Peyer's patch (tissue), 4 donors: Measurements from ENCODE around the gene ACAP2. TPM values are rescaled to one million over a fixed set of nuclear protein-coding genes. Genes with fewer than 3 reads are reported as not detected.

Experiments
- DNase-seq, 3 donors: peaks; one replicate each; pipeline ENCODE4 v3.0.0-alpha.2; 2017 to 2019
- H3K27ac ChIP-seq, 4 donors: fragments of 200-600 bp; sonication (generic); one replicate each; pipeline ENCODE4 v1.5.1; 2016 to 2019
- H3K27me3 ChIP-seq, 2 donors: fragments of 200-600 bp; sonication (generic); one replicate each; pipeline ENCODE4 v1.5.1; 2019
- H3K36me3 ChIP-seq, 3 donors: fragments of 200-600 bp; sonication (generic); one replicate each; pipeline ENCODE4 v1.5.1; 2016 to 2019
- H3K4me1 ChIP-seq, 4 donors: fragments of 200-600 bp; sonication (generic); one replicate each; pipeline ENCODE4 v1.5.1; 2016 to 2019
- H3K4me3 ChIP-seq, 4 donors: fragments of 200-600 bp; sonication (generic); 1 replicate in 3 of 4; 2 replicates in 1 of 4; pipeline ENCODE4 v1.5.1; 2016 to 2019; ENCODE audit warnings: mild to moderate bottlenecking in 1 of 4
- H3K9me3 ChIP-seq, 4 donors: fragments of 200-600 bp; sonication (generic); one replicate each; pipeline ENCODE4 v1.5.1; 2016 to 2019; ENCODE audit warnings: mild to moderate bottlenecking in 1 of 4
- POLR2A ChIP-seq, 2 donors: fragments of 450-650 bp; IDR thresholded peaks; one replicate each; pipeline ENCODE4 v1.5.1; 2017; ENCODE audit warnings: antibody characterized with exemption in 2 of 2, mild to moderate bottlenecking in 2 of 2, moderate library complexity in 2 of 2
- total RNA-seq, 4 donors: library from RNA; depleted of rRNA; stranded (reverse); fragments of >200 nt; gene quantifications; one replicate each; pipeline ENCODE4 v1.1.0, GENCODE V29; 2016
- TF ChIP-seq, protein P1 (sequence below), 6 experiments: fragments of 450-650 bp in 4 of 6; fragments of 200-600 bp in 2 of 6; sonication (generic) in 1 of 6; IDR thresholded peaks; one replicate each; pipeline ENCODE4 v1.5.1; 2017 to 2019; ENCODE audit warnings: antibody characterized with exemption in 6 of 6, mild to moderate bottlenecking in 3 of 6, moderate library complexity in 1 of 6

ACAP2 gene
- total RNA-seq, 4 donors from 2014 or later: 63.7 to 96.6 (median 65.9) TPM

DNA sequence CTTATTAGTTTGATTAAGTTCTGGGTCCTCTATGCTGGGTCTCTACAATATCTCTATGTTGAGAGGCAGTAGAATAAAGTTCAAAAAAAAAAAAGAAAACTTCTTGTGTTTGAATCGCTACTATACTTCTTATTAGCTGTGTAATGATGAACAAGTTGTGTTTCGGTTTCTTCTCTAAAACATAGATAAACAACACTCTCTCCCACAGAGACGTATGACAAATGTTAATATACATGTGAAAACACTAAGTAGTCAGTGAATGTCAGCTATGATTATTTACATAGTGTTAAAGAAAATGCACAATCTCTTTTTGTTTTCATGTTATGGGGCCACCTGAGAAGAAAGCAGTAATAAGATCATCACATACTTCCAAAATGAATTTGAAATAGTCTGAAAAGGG lies 45.3 kb downstream of the ACAP2 start:
- no peaks in the 10 kb centered on the region for H3K9me3 ChIP-seq
- DNase-seq: no peak
- H3K27me3 ChIP-seq: no peaks in the 10 kb centered on the region
- H3K36me3 ChIP-seq: no peaks in the 10 kb centered on the region
- H3K27ac ChIP-seq: no peak overlapping the region
- no peaks in the 10 kb centered on the region for H3K4me1 ChIP-seq
- no peak overlapping the region for H3K4me3 ChIP-seq
- TF ChIP-seq, protein P1, sequence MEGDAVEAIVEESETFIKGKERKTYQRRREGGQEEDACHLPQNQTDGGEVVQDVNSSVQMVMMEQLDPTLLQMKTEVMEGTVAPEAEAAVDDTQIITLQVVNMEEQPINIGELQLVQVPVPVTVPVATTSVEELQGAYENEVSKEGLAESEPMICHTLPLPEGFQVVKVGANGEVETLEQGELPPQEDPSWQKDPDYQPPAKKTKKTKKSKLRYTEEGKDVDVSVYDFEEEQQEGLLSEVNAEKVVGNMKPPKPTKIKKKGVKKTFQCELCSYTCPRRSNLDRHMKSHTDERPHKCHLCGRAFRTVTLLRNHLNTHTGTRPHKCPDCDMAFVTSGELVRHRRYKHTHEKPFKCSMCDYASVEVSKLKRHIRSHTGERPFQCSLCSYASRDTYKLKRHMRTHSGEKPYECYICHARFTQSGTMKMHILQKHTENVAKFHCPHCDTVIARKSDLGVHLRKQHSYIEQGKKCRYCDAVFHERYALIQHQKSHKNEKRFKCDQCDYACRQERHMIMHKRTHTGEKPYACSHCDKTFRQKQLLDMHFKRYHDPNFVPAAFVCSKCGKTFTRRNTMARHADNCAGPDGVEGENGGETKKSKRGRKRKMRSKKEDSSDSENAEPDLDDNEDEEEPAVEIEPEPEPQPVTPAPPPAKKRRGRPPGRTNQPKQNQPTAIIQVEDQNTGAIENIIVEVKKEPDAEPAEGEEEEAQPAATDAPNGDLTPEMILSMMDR (IDR thresholded peaks at IDR 0.05): no peak
- TF ChIP-seq POLR2A (IDR thresholded peaks at IDR 0.05): no peak

DNA sequence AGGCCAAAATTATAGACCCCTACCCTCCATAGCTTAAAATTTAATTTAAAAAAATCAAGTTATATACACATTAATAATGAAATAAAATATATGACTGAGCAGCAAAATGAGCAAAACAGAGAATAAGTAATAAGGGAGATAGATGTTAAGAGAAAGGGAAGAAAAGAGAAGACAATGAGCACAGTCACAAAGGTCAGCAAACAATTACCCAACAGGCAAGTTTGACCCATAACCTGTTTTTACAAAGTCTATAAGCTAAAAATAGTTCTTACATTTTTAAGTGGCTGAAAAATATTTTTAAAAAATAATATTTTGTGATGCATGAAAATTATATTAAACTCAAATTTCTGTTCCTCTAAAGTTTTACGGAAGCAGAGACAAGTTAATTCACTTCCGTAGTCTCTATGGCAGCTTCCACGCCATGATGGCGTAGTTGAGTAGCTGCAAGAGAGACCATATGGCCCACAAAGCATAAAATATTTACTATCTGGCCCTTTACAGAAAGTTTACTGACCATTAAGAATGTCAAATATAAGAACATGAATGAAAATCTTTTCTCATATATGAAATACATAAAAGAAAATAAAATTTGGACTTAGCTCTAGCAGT lies 47.5 kb downstream of the ACAP2 start:
- H3K36me3 ChIP-seq: peaks cover 0 to 7% (median 0%) of the 10 kb centered on the region in 3 donors
- H3K9me3 ChIP-seq: no peaks in the 10 kb centered on the region
- TF ChIP-seq, protein P1 (IDR thresholded peaks at IDR 0.05): no peak
- TF ChIP-seq POLR2A (IDR thresholded peaks at IDR 0.05): no peak
- no peak overlapping the region for H3K27ac ChIP-seq
- no peak for DNase-seq
- H3K27me3 ChIP-seq: no peaks in the 10 kb centered on the region
- H3K4me1 ChIP-seq: no peaks in the 10 kb centered on the region
- H3K4me3 ChIP-seq: no peak overlapping the region

DNA sequence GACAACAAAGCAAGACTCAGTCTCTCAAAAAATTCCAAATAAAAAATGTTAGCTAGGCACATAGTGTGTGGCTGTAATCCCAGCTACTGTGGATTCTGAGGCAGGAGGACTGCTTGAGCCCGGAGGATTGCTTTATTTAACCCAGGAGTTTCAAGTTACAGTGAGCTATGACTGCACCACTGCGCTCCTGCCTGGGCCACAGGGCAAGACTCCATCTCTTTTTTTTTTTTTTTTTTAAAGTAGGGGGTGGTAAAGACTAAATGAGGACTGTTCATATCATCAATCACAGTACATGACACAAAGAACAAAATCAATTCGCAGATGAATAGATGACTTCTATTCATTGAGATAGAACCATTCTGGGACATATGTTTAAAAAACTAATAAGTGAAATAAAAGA lies 48.1 kb downstream of the ACAP2 start:
- no peaks in the 10 kb centered on the region for H3K9me3 ChIP-seq
- H3K36me3 ChIP-seq: peaks cover 0 to 7% (median 0%) of the 10 kb centered on the region in 3 donors
- no peaks in the 10 kb centered on the region for H3K4me1 ChIP-seq
- no peak for DNase-seq
- no peak for TF ChIP-seq POLR2A (IDR thresholded peaks at IDR 0.05)
- TF ChIP-seq, protein P1 (IDR thresholded peaks at IDR 0.05): no peak
- H3K27ac ChIP-seq: no peak overlapping the region
- H3K4me3 ChIP-seq: no peak overlapping the region
- H3K27me3 ChIP-seq: no peaks in the 10 kb centered on the region

DNA sequence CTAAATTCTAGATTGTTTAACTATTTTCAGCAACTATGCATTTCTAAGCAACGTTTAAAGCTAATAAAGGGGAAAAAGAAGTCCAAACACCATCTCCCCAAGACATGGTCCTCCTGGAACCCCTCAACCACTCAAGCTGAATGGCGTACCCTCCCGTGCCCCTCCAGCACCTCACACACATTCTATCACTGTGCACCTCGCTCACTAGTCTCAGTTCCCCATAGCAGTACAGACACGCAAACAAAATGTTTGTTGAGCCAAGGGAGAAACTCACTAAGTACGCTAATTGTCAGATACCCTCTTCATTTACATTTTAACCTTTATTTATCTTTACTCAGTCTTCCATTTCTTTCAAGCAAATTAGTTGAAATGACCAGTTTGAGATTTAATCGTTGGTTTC lies 48.8 kb downstream of the ACAP2 start:
- DNase-seq: no peak
- Histone ChIP-seq H3K27ac (no peak overlapping the region), H3K4me3 (no peak overlapping the region), H3K9me3 (no peaks in the 10 kb centered on the region), H3K36me3 (peaks cover 0 to 7% (median 0%) of the 10 kb centered on the region in 3 donors), H3K4me1 (no peaks in the 10 kb centered on the region), H3K27me3 (no peaks in the 10 kb centered on the region)
- no peak for TF ChIP-seq POLR2A (IDR thresholded peaks at IDR 0.05)
- TF ChIP-seq, protein P1 (IDR thresholded peaks at IDR 0.05): no peak

DNA sequence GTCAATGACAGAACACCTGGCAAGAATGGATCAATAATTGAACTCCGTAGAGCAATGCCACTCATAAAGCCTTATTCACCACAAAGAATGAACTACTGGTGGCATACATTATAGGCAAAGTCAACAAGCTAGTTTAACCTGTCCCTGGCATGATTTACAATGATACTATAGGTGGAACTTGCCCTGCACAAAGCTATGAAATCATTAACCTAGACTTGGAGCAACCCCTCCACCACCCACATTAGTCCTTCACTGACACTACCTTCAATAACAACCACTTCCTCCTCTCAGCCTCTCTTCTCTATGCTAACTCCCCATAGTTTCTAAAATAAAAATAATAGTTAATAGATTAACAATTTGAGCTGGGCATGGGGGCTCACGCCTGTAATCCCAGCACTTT lies 54.4 kb downstream of the ACAP2 start:
- peak overlapping the region in 2 of 4 donors; percentile 50 to 60 for H3K27ac ChIP-seq
- H3K4me1 ChIP-seq: peaks cover 0 to 11% (median 0%) of the 10 kb centered on the region in 4 donors
- H3K9me3 ChIP-seq: no peaks in the 10 kb centered on the region
- no peak overlapping the region for H3K4me3 ChIP-seq
- no peaks in the 10 kb centered on the region for H3K27me3 ChIP-seq
- DNase-seq: no peak
- H3K36me3 ChIP-seq: peaks cover 0 to 7% (median 0%) of the 10 kb centered on the region in 3 donors
- TF ChIP-seq, protein P1 (IDR thresholded peaks at IDR 0.05): peak in 2 of 6 experiments; percentile 26 to 32
- no peak for TF ChIP-seq POLR2A (IDR thresholded peaks at IDR 0.05)
